HG02798 (cell line): ENCODE data around the gene ATXN1.

Experiments used
- ATAC-seq: cut with Tn5 transposase; IDR thresholded peaks from one replicate; pipeline ENCODE4 v1.9.1; 2021; ENCODE audit warnings: mild to moderate bottlenecking; ENCODE audit not compliant: unreplicated experiment, poor library complexity

ATXN1 gene

DNA sequence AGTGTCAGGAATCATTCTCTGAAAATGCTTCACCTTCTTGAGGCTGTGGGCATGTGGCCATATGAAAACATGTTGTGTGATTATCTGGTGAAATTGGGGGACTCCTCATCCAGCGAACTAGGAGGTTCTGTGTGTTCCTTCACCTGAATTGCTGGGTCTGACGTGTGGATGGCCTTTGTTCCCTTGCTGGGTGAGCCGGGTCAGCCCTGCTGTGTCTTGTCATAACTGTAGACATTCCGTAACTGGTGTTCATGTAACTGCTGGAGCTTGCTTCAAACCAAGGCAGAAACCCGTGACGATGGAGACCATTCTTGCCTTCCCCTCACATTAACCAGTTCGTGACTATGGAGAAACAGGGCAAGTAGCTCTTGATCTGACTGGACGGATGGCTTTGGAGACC is 399.4 kb downstream of the ATXN1 start:
- no peak for ATAC-seq

DNA sequence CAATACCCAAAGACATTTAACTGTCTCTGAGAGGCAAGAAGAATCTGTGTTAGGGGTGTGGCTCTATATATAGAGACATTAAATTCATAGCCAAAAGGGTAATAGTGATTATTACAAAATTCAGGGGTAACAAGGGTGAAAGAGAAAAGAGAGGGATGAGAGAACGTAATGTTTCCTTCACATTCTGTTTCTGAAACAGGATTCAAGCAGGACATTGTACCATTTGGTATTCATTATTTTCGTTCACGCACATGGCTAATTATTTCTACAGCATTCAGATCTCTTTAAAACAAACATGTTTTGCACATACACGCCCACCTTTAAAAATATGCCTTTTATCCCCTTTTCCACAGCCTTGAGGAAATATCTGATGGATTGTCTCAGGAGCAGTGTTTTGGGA is 400.1 kb downstream of the ATXN1 start:
- ATAC-seq, result no peak

DNA sequence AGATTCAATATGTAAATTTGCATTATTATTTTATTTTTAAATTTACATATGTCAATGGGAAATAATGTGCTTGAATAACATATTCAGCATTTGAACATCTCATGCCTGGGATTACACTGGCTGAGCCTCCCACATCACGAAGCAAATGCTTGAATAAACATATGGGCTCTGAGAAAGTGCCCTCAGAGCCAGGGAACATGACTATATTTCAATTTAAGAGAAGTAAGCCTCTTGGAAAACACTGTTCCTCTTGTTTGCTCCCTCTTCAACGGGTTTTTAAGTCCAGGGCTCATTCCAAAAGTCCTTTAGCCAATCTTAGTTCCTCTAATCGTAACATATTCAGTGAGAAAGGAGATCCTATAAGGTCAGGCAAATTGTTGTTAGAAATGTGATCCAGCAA is 400.9 kb downstream of the ATXN1 start:
- ATAC-seq, result no peak

DNA sequence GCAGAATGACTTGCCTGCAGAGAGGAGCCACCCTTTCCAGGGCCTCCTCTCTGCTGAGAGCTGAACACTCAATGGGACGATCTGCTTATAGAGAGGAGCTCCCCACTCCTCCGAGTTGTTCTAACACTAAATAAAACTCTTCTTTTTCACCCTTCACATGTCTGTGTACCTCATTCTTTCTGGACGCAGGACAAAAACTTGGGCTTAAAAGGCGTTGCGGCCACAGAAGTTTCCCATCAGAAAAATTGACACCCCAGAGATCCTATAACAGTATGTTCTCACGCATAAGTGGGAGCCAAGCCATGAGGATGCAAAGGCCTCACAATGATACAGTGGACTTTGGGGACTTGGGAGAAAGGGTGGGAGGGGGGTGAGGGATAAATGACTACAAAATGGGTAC is 401.7 kb downstream of the ATXN1 start:
- no peak for ATAC-seq

DNA sequence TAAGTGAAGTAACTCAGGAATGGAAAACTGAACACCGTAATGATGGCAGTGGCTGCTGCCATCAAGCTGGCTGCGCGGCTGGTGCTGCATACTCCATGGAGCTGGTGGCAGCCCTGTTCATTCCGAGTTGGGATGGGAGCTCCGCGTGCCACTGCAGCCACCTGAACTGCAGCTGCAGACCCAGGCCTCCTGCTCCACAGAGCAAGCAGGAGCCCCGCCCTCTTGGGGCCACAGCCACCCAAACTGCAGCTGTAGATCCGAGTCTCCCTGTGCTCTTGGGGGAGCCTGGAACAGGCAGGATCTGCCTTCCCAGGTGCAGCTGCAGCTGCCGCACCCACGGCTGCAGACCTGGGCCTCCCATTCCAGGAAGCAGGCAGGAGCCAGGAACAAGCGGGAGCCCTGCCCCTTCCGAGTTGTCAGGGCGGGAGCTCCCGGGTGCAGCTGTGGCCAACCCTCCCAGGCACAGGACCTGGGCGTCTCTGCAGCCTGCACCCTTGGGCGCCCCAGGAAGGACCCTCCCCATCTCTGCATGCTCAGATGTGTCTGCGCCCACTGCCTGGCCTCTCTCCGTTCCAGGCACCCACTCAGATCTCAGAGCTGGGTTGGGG is 402.6 kb downstream of the ATXN1 start:
- ATAC-seq, result no peak

DNA sequence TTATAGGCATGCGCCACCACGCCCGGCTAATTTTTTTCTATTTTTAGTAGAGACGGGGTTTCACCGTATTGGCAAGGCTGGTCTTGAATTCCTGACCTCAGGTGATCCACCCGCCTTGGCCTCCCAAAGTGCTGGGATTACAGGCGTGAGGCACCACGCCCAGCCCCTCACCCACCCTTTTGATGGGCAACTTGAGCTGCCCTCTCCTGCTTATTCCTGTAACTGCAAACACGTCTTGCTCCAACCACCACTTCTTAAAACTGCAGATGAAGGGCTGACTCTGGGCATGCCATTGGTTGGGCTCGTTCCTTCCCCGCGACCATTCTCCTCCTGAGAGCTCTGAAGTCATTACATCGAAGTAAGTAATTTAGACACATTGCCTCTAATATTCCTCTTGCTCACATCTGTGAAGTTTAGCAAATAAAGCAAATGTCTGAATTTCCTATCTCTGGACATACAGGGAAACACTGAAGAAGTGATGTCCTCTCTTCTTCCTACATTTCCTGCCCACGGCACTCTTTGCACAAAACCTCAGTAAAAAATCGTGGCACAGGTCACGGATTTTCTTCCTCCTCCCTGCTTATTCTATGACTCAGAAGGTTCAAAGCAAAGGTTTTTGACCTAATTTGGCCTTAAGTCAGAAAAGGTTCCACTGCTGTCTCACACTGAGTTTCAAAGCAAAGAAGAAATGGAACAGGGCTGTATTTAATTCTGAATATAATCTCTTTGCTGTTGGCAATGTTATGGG is 405.4 kb downstream of the ATXN1 start:
- ATAC-seq, result no peak

DNA sequence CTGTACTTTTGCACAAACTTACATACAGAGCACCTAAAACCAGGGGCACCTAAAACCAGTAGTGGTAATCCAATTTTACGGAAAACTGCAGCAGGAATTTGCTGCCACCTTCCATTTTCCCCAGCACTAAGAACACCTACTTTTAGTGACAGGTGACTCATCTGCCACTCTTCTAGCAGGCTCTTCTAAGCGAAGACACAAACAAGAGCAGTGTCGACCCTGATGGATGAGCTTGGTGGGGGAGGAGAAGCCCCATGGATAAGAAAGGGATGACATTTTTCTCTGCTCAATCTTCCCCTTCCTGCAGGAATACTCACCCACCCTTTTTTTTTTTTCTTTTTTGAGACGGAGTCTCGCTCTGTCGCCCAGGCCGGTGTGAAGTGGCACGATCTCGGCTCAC is 406.0 kb downstream of the ATXN1 start:
- no peak for ATAC-seq

DNA sequence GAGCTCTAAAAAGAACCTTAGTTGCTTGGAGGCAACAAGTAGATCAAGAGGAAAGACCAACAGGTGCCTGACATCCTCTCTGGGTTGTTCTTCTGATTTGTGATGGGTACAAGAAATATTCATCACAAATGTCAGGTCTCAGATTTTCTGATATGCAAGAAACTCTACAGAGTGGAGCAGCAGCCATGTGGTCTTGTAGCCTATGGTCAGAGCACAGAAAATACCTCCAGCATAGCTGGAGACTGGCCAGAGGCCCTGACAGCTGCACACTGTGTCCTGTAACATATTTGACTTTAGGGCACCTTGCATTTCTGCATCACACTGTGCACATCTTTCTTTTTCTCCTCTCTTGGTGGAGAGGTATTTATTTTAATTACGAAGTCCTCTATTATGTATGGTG is 406.6 kb downstream of the ATXN1 start:
- ATAC-seq, result no peak

DNA sequence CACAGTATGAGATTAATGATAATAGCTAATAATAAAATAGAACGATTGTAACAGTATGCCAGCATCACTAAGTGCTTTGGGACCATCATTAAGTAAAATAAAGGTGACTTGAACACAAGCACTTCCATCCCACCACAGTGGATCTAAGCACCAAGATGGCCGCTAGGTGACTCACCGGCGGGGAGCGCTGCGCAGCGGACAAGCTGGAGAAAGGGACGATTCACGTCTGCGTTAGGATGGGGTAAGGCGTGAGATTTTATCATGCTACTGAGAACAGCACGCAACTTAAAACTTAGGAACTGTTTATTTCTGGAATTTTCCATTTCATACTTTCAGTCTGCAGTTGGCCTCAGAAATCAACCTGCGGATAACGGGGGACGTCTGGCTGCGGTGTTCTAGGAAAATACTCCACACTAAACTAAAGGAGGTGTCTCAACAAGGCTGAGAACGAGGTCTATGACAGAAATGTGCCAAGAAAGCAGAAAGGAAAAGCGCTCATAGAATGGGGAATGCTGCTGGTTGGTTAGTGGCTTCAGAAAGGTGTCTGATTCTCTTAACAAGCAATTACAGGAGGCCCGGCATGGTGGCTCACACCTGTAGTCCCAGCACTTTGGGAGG is 408.3 kb downstream of the ATXN1 start:
- ATAC-seq, result no peak

DNA sequence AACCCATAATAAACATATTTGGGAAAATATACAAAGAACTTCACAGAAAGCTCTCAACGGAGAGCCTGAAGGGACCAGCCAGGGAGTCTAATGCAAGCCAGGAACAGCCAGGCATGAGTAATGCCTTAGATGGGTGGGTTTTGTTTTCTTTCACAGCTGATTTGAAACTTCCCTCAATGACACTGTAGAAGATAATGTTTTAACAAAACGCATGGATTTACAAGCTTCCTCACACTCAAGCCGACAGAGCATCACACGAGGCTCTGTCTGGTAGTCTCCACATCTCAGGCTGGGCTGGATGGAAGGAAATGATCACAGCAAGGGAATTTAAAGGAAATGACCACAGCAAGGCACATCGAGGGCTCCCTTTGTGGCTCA is 409.0 kb downstream of the ATXN1 start:
- ATAC-seq, result no peak

DNA sequence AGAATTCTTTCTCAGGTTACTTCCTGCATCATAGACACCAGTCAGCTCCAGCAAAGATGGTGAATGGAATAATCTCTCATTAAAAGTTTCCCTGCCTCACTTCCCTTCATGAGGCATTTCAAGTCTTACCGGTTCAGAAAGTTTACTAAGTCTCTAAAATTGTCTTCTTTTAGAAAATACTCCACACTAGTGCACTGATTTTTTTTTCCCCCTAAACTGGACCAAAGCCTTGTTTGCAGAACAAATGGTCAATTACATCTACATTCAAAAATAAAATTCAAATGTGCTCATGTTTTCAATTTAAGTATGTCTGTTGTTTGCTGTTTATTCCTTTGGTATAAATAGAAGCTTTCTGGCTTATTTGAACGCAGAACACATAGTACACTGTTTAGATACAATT is 411.7 kb downstream of the ATXN1 start:
- no peak for ATAC-seq

DNA sequence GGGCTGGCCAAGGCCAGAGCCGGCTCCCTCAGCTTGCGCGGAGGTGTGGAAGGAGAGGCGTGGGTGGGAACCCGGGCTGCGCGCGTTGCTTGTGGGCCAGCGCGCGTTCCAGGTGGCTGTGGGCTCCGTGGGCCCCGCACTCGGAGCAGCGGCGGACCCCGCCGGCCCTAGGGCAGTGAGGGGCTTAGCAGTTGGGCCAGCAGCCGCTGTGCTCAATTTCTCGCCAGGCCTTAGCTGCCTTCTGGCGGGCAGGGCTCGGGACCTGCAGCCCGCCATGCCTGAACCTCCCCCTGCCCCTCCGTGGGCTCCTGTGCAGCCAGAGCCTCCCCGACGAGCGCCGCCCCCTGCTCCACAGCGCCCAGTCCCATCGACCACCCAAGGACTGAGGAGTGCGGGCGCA is 414.4 kb downstream of the ATXN1 start:
- no peak for ATAC-seq

DNA sequence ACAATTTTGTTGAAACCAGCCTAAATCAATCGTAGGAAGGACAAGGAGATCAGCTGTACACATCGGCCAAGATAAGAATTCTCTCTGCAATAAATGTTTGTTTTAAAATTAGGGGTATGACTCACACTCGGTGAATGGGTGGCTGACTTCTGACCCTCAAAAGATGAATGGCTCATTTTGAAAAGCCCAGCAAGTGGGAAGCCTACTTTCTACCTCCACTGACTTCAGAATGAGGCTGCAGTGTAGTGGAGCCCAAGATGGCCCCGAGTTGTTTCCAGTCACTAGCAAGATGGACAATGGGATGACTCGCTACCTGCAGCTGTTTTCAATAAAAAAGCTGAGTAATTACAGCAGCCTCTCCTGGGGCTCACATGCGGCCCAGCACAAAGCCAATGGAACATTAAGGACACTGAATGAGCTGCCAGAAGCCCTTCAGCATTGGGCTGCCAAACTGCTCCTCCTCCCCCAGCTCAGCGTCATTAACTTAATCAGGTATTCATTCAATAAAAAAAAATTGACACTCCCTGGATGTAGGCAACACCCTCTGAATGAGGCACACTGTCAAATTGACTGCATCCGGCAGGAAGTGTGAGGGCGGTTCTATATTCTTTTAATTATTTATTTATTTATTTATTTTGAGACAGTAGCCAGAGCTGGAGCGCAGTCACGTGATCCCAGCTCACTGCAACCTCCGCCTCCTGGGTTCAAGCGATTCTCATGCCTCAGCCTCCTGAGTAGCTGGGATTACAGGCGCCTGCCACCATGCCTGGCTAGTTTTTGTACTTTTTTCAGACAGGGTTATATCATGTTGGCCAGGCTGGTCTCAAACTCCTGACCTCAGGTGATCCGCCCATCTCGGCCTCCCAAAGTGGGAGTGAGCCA is 415.6 kb downstream of the ATXN1 start:
- no peak for ATAC-seq

DNA sequence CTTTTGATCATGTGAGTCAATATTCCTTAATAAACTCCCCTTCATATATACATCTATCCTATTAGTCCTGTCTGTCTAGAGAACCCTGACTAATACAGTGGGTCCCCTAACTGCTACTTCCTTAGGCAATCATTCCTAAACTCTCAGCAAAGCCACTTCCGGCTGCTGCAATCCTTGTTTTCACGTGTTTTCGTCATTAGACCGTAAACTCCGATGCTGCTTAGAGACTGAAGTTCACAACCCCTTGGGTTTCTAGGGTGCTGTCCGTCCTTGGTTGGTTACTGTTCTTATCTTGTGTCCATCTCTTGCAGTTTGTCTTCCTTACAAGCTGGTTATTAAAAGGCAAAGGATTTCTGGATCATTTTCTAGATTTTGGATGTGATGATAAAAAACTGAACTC is 416.5 kb downstream of the ATXN1 start:
- ATAC-seq, result no peak

DNA sequence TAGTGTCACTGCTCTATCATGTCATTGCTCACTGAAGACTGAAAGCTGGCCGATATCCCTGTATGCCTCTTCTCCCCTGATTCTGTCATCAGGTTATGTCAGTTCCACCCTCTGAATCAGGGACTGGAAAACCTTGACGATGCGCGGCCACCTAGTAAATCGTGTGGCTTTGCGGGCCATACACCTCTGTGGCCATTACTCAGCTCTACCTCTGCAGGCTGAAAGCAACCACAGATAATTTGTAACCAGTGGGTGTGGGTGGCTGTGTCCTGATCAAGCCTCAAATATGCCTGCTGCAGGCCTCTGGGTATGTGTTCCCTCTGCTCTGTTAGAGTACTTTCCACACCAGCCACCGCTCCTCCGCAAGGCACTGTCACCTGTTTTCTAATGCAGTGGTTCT is 417.7 kb downstream of the ATXN1 start:
- no peak for ATAC-seq

DNA sequence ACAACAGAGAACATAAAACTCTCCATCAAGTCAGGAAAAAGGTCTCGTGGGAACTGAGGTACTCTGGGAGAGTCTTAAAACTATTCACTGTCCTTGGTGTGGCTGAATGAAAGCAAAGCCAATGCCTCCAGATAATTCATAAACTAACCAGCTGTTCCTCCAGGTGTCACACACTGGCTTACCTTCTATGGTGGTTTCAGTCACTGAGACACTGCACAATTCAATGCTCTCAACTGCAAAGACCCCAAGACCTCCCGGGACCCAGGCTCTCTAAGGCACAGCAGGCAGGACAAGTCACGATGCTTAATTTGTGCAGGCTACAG is 422.0 kb downstream of the ATXN1 start:
- no peak for ATAC-seq

DNA sequence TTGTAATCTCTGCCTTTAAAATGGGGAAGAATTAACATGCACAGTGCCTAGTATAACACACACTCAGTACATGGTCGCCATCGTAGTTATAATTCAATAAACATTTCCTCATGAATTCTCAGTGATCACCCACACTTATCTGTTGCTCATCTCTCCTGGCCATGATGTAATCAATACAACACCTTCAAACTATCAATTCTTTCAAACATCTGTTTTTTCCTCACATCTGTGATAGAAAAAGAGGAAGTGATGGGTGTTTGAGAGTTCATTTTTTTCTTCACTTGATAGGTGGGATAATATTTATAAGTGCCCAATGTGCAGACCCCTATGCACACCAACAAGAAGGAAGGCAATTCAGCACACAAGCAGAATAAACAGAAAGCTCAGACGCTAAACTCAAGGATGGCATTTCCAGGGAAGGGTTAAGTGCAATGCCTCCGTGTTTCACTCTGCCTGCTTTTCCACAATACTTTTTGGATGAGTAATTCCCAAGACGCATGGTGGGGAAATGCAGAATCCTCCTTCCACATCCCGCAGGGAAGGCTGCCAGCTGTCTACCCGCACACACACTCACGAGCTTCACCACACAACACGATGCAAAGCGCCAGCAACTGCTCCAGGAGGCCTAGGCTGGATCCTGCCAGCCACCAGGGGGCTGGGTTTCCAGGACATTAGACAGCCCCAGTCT is 422.5 kb downstream of the ATXN1 start:
- no peak for ATAC-seq

DNA sequence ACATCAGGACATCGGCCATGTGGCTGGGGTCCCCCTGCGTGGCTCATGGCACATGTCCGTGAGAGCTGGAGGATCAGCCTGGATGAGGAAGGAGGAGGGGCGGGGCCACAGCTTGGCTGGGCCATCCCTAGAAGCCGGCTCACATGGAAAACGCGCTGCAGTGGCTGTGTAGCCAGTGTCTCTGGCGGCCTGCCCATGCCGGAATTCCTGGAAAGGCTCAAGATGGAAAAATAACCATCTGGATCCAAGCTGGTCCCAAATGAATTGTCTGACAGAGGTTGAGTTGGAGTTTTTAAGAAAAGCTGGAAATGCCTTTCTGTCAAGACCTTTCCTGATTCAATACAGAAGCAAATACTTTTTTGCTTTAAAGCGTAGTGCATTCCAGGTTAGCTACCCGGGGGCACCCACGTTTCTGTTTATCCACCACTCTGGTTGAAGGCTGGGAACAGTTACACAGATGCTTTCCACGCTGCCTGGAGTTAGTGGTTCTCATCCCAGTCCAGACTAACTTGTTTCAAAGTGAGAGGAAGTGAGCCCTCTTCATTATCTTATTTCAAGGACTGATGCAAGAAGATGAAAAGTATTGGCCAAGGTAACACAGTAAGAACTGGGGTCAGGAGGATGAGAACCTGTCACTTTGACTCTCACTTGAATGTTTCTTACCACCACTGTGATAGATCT is 423.8 kb downstream of the ATXN1 start:
- ATAC-seq, result no peak

DNA sequence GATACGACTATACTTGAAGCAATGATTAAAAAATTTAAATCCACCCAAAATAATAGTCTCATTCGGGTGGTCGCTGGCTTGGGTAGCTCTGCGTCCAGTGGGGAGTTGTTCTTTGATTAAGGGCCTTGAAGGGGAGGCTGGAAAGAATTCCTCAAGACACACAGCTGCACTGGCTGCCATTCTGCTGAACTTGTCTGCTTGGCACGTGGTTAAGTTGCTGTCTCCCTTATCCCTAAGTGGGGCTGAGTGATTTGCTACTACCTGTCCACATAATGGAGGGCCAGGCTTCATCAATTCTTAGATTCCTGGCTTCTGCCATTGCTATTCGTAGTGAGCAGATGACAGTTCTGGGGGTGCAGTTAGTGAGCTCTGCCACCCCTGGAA is 424.4 kb downstream of the ATXN1 start:
- no peak for ATAC-seq
